Measurements from ENCODE around the gene CHCHD10. TPM values are rescaled to one million over a fixed set of nuclear protein-coding genes. Genes with fewer than 3 reads are reported as not detected.

CHCHD10 gene
- total and polyA plus RNA-seq, 8 donors: 30.6 to 134 (median 56.1) TPM

DNA sequence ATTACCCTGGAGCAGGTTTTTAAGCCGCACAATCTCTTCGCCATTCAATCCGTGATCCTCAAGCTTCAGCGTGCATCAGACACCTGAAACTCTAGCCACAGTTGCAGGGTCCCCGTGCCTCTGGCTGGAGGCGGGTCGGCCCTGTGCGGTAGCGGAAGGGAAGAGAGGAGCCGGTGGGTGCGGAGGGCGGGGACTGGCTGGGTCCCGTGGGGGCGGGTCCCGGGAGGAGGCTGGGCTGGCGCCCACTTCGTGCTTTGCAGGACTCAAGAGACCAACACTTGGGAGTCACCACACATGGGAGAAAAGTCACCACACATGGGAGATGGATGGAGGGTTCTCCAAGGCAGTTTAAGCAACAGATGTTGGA, 4.2 kb downstream of the CHCHD10 start:
- Histone ChIP-seq H3K36me3 (no peaks in the 10 kb centered on the region), H3K9me3 (no peaks in the 10 kb centered on the region), H3K4me3 (no peak overlapping the region), H3K4me1 (peaks cover 0 to 9% (median 0%) of the 10 kb centered on the region in 3 donors), H3K27ac (no peak overlapping the region), H3K27me3 (no peaks in the 10 kb centered on the region)
- 72 to 73% methylated on average over 17 of the region's 17 CpGs for WGBS, 2 donors
- no peak for ATAC-seq
- intact Hi-C loops (cut with DNase I): no loop called here
- TF ChIP-seq, protein P1, sequence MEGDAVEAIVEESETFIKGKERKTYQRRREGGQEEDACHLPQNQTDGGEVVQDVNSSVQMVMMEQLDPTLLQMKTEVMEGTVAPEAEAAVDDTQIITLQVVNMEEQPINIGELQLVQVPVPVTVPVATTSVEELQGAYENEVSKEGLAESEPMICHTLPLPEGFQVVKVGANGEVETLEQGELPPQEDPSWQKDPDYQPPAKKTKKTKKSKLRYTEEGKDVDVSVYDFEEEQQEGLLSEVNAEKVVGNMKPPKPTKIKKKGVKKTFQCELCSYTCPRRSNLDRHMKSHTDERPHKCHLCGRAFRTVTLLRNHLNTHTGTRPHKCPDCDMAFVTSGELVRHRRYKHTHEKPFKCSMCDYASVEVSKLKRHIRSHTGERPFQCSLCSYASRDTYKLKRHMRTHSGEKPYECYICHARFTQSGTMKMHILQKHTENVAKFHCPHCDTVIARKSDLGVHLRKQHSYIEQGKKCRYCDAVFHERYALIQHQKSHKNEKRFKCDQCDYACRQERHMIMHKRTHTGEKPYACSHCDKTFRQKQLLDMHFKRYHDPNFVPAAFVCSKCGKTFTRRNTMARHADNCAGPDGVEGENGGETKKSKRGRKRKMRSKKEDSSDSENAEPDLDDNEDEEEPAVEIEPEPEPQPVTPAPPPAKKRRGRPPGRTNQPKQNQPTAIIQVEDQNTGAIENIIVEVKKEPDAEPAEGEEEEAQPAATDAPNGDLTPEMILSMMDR (IDR thresholded peaks at IDR 0.05): no peak
- no peak for FAIRE-seq
- DNase-seq: no peak

DNA sequence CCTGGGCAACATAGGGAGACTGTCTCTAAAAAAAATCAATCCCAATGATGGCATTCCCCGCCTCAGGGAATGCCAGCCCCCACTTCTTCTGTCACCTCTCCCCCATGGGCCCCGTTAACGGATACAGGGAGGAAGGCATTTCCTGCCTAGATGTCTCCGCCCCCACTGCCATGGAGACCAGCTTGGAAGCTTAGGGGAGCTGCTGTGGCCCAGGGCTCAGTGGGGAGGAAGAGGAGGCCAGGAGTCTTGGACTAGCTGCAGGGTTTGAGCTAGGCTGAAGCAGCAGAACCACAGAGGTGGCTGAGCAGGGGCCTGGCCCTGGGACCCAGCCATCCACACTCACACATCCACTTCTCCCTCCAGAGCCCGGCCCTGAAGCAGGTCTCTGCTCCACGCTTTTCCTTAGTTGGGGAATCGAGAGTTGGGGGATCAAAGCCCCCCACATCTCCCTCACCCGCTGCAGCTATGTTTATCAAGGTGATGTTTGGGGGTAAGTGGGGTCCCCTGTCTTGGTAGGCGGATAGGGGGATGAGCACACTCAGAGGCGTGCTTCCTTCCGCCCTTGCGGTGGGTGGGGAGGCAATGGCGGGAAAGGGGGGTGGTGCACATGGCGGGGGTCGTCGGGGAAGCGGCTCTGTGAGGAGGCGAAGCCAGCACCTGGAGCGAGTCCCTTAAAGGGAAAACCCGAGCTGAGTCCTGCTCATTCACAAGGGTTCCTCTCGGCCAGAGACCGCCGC, 4.8 kb downstream of the CHCHD10 start, which contains the start of gene C22orf15:
TSS of gene C22orf15 (plus strand) at position 149 of the 737 bp plus-strand sequence. CDS start at position 466, 317 bp downstream.
- Histone ChIP-seq H3K27ac (no peak within 1 kb of the TSS), H3K36me3 (no peaks in the 10 kb centered on the region), H3K9me3 (no peaks in the 10 kb centered on the region), H3K4me3 (no peak within 1 kb of the TSS), H3K4me1 (peaks cover 0 to 9% (median 0%) of the 10 kb centered on the region in 3 donors), H3K27me3 (no peaks in the 10 kb centered on the region)
- no peak for FAIRE-seq
- intact Hi-C loops (cut with DNase I): no loop called here
- DNase-seq: no peak
- no peak for ATAC-seq
- TF ChIP-seq, protein P1 (IDR thresholded peaks at IDR 0.05): no peak
- 71 to 75% methylated on average over 22 to 23 of the region's 23 CpGs for WGBS, 2 donors

DNA sequence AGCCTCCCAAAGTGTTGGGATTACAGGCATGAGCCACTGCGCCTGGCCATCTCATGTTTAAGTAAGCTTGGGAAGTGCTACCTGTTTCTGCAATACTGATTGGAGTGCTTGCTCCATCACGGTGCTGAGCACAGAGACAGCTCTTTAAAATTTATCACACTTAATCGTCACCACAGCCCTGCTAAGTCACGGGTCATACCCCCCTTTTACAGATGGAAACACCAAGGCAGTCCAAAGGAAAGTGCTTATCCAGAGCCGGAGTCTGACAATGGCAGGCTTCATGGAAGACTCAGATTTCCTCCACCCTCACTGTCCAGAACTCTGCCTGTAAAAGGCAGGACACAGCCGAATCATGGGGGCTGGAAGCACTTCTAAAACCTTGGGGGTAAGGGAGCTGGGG, 7.7 kb downstream of the CHCHD10 start:
- DNase-seq (no peak), ATAC-seq (no peak), FAIRE-seq (no peak)
- 81 to 84% methylated on average over 6 of the region's 6 CpGs for WGBS, 2 donors
- Histone ChIP-seq H3K4me3 (no peak overlapping the region), H3K9me3 (no peaks in the 10 kb centered on the region), H3K4me1 (no peaks in the 10 kb centered on the region), H3K27me3 (no peaks in the 10 kb centered on the region), H3K27ac (no peak overlapping the region), H3K36me3 (no peaks in the 10 kb centered on the region)
- TF ChIP-seq, protein P1 (IDR thresholded peaks at IDR 0.05): no peak
- intact Hi-C loops (cut with DNase I): no loop called here

DNA sequence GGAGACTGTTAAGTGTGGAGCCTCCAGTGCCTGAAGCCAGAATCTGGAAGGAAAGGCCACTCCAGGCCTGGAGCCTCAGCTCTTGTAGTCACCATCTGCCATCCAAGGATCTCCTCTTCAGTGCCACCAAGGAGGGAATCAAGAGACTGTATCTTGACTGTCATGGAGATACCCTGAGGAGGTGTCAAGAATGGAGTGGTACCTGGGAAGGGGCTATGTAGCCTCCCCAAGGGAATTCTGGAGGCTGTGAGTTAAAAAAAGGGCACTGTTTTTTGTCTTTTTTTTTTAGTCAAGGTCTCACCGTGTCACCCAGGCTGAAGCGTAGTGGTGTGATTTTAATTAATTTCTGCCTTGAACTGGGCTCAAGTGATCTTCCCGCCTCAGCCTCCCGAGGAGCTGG, 8.2 kb downstream of the CHCHD10 start:
- no peaks in the 10 kb centered on the region for H3K27me3 ChIP-seq
- no peak for DNase-seq
- no peaks in the 10 kb centered on the region for H3K9me3 ChIP-seq
- intact Hi-C loops (cut with DNase I): no loop called here
- no peaks in the 10 kb centered on the region for H3K4me1 ChIP-seq
- no peak overlapping the region for H3K4me3 ChIP-seq
- H3K27ac ChIP-seq: no peak overlapping the region
- no peak for FAIRE-seq
- 86 to 91% methylated on average over 4 of the region's 4 CpGs for WGBS, 2 donors
- TF ChIP-seq, protein P1 (IDR thresholded peaks at IDR 0.05): no peak
- ATAC-seq: no peak
- no peaks in the 10 kb centered on the region for H3K36me3 ChIP-seq

DNA sequence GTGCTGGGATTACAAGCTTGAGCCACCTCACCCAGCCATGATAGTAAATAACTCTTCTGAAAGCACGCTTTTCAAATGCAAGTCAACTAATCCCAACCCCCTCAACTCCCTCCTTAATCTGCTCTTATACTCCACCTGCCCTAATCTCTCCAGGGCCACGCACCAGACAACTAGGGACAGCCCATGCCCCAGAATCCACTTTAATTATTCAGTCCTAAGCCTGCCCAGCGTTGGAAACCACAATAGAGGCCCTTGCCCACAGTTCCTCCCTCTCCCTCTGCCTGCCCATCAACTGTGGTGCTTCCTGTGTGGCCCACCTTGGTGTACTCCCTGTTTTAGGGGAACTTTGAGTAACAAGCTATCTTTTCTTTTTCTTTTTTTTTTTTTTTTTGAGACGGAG, 10.9 kb downstream of the CHCHD10 start:
- H3K27ac ChIP-seq: no peak overlapping the region
- ATAC-seq (no peak), FAIRE-seq (no peak), DNase-seq (no peak)
- no peaks in the 10 kb centered on the region for H3K36me3 ChIP-seq
- TF ChIP-seq, protein P1 (IDR thresholded peaks at IDR 0.05): no peak
- no peaks in the 10 kb centered on the region for H3K9me3 ChIP-seq
- 44 to 62% methylated on average over 3 to 4 of the region's 4 CpGs for WGBS, 2 donors
- no peaks in the 10 kb centered on the region for H3K4me1 ChIP-seq
- intact Hi-C loops (cut with DNase I): no loop called here
- no peak overlapping the region for H3K4me3 ChIP-seq
- no peaks in the 10 kb centered on the region for H3K27me3 ChIP-seq
